Measurements from ENCODE around the gene SCN3B.
A peak's percentile ranks its signal among the peaks of the same experiment; 100 is the strongest.

The SCN3B gene

DNA sequence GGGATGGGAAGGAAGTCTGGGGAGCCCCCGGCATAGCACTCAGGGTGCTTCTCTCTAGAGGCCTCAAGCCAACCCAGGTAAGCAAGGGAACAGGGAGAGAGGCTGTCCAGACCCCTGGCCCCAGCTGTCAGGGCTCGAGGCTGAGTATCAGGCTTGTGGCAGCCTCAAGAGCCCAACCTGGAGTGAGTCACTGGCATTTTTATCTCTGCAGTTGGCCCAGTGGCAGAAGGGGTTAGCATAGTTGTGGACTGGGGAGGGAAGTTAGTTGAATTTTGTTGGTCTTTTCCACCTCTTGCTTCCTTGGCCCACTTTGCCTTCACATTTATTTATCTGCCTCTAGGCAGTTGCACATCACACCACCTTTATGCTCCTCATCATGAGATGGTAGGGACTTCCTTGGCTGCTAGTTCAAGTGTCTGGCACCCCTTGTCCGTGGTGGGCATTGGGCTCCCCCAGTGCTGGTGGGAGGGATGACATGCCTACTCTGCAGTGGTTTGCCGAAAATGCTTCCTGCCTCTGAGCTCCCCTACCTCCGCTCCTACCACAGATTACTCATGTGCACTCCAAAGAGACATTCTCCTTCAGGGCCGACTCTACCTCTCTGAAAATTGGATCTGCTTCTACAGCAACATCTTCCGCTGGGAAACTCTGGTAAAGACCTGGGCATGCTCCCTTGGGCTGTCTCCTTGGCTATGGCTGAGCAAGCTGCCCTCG is 60.1 kb downstream of the SCN3B start:
- DNase-seq = no peak

DNA sequence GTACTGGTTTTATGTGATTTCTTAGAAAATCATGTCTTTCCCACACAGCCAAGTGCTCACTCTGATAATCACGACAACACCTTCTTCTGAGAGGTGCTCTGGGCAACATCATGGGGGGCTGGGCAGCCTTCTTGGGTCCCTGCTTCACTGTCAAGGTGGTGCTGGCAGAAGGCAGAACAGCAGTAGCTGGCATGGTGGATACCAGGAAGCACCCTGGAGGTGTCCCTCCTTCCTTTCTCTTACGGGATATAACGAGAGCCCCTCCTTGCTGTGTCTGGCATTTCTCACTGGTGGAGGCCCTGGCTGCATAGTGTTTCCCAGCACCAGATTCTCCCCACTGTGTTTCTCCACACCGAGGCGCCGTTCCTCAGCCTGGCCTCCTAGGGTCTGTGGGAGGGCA is 60.9 kb downstream of the SCN3B start:
- no peak for DNase-seq

- no peak for DNase-seq
These were observed 64.0 kb downstream of the SCN3B start for GRCh38 chr11:123590296-123590912.

DNA sequence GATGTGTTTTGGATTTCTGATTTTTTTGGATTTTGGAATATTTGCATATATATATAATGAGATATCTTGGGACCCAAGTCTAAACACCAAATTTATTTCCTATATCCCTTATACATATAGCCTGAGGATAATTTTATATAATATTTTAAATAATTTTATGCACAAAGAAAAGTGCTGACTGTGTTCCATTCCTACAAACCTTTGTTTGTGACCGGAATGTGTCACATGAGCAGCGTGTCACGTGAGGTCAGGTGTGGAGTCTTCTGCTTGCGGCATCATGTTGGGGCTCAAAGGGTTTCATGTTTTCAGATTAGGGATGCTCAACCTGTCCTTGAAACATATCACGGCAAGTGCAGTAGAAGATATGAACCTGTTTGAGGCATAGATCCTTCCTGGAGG is 65.6 kb downstream of the SCN3B start:
- no peak for DNase-seq

- DNase-seq = no peak
These were observed 66.1 kb downstream of the SCN3B start for GRCh38 chr11:123588117-123588863.

GRCh38 chr11:123587559-123587958 is 66.9 kb downstream of the SCN3B start:
- DNase-seq = no peak

DNA sequence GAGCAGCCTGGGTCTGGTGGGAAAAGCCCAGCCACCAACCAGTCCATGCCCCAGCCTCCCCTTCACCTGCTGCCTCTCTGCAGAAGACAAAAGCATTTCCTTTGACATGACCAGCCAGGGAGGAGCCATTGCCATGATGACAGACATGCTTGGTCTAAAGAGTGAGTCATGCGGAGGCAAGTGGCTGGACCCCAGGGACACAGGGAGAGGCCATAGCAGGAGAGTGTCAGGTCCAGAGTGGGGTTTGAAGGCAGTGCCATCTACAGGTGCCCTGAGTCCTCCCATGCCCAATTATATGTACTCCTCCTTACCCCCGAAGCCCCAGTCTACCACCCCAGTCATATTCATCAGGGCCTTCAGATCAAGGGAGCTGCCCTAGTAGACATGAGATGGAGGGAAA is 67.4 kb downstream of the SCN3B start:
- no peak for DNase-seq

GRCh38 chr11:123586568-123586967 is 67.9 kb downstream of the SCN3B start:
- no peak for DNase-seq

- DNase-seq = no peak
These were observed 68.7 kb downstream of the SCN3B start for GRCh38 chr11:123585706-123586105.

GRCh38 chr11:123585206-123585605 is 69.2 kb downstream of the SCN3B start:
- no peak for DNase-seq

GRCh38 chr11:123584737-123585136 is 69.7 kb downstream of the SCN3B start:
- no peak for DNase-seq

DNA sequence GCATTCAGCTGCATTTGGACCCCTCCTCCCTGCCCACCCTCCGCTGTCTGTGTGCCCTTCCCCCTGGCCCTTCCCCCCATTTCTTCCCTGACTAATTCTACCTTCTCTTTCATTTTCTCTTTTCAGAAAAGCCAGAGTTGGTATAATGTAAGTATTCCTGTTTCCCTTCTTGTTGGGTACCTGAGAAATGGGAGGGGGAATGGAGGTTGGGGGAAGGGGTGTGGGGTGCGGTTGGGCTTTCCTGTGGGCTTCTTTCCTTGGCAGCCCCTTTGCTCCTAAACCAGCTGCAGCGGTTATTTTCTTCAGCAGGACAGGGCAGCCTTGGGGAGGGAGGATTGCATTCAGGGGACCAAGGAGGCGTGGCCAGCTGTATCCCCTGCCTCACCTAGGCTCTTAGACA is 70.2 kb downstream of the SCN3B start:
- DNase-seq = no peak

DNA sequence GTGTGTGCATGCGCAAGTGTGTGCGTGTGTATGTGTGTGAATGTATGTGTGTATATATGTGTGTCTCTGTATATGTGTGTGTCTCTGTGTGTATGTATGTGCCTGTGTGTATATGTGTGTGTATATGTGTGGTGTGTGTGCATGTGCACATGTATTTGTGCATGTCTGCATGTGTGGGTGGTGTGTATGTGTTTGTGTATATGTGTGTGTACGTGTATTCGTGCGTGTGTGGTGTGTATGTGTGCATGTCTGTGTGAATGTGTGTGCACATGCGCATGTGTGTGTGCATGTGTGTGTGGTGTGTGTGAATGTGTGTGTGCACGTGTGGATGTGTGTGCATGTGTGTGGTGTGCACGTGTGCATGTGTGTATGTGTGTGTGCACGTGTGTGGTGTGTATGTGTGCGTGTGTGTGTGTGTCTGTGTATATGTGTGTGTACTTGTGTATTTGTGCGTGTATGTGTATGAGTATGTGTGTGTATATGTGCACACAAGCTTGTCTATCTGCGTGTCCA is 71.4 kb downstream of the SCN3B start:
- DNase-seq = no peak

- DNase-seq = no peak
These were observed 72.6 kb downstream of the SCN3B start for GRCh38 chr11:123581651-123582399.

- peak; percentile 81 for DNase-seq
These were observed 73.7 kb downstream of the SCN3B start for GRCh38 chr11:123580557-123581275.

DNA sequence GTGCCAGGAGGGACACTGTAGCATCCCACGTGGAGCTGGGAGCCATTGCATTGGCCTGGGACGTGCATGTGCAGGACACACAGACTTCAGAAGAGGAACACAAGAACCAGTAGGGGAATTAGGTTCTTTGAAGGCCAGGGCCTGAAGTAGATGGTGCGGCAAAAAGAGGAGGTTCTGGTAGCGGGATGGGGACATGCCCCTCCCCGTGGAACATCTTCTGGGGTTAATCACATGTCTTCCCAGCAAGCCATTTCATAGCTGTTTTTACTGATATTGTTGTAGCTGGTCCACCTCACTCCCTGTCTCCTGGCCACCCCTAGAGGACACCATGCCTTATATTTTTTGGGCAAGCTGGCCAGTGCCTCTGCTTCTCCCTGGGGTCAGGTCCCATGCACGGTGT is 74.3 kb downstream of the SCN3B start:
- DNase-seq = no peak

DNA sequence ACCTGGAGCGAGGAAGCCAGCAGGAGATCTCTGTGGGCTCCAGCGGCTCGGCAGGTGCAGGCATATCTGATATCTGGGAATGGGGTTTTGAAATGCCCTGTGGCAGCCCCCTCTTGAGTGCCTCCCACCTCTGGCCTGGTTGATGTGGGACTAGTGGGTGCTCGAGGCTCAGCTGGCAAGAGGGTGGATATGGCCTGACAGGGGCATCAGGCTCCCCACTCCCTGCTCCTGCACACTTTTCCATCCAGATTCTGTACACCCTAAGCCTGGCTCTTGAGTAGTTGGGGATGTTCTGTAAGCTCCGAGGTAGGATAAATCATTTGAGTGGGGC is 75.0 kb downstream of the SCN3B start:
- no peak for DNase-seq
